ENCODE data around the gene KLHL9.

KLHL9 gene

DNA sequence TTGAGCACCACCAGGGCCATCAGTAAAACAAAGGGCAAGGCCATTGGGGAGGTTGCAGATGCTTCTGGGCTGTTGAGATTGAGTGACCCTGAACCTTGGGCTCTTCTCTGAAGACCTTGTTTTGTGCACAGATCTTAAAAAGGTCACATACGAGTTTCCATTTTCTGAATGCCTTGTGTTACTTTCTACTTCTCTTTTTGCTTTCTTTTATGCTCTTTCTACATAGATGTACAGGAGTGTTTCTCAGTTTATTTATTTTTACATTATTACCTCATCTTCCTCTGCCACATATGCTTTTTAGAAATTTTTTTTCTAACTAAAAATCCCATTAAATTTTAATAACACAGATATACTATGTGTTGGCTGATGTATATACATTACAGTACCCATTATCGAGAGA lies 30.0 kb downstream of the KLHL9 start, which contains the start of gene IFNA5:
Gene IFNA5, minus strand, starts transcription at position 101 of the 400 bp plus-strand sequence. Its CDS starts 57 bp downstream, at position 44.
- H3K9me3 ChIP-seq (ENCODE audit: control insufficient read depth, insufficient read depth, low read depth, low read length) = no peaks in the 10 kb centered on the region
- no peak within 1 kb of the TSS for H3K4me3 ChIP-seq (ENCODE audit: low read depth, low read length)
- H3K36me3 ChIP-seq (ENCODE audit: control insufficient read depth in 2 of 2, insufficient read depth in 1 of 2, low read length in 2 of 2) = no peaks in the 10 kb centered on the region
- no peak within 1 kb of the TSS for H3K27ac ChIP-seq (ENCODE audit: extremely low read depth, low read depth, low read length)
- ChIA-PET POLR2A (no interaction called here), CTCF (interaction anchor here (0.8 kb wide), 1 partner anchor 13 kb away, joined by 3 read pairs; no protein-coding TSS in a partner anchor)
- TF ChIP-seq, protein P1, sequence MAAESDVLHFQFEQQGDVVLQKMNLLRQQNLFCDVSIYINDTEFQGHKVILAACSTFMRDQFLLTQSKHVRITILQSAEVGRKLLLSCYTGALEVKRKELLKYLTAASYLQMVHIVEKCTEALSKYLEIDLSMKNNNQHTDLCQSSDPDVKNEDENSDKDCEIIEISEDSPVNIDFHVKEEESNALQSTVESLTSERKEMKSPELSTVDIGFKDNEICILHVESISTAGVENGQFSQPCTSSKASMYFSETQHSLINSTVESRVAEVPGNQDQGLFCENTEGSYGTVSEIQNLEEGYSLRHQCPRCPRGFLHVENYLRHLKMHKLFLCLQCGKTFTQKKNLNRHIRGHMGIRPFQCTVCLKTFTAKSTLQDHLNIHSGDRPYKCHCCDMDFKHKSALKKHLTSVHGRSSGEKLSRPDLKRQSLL (tag by site-specific recombination; IDR thresholded peaks at IDR 0.05) = no peak
- TF ChIP-seq ZBTB1 (tag by site-specific recombination; IDR thresholded peaks at IDR 0.05) (no peak), ZBTB48 (tag by site-specific recombination; IDR thresholded peaks at IDR 0.05) (no peak), ZNF121 (tag by site-specific recombination; IDR thresholded peaks at IDR 0.05) (no peak), ZNF391 (tag by site-specific recombination; IDR thresholded peaks at IDR 0.05; ENCODE audit: borderline replicate concordance, low read depth) (no peak), WT1 (tag by site-specific recombination; IDR thresholded peaks at IDR 0.05) (no peak), ZXDB (tag by site-specific recombination; IDR thresholded peaks at IDR 0.05) (no peak), SCRT1 (tag by site-specific recombination; IDR thresholded peaks at IDR 0.05; ENCODE audit: borderline replicate concordance) (no peak)
- H3K4me1 ChIP-seq (ENCODE audit: control insufficient read depth, insufficient read depth, low read length) = no peaks in the 10 kb centered on the region

DNA sequence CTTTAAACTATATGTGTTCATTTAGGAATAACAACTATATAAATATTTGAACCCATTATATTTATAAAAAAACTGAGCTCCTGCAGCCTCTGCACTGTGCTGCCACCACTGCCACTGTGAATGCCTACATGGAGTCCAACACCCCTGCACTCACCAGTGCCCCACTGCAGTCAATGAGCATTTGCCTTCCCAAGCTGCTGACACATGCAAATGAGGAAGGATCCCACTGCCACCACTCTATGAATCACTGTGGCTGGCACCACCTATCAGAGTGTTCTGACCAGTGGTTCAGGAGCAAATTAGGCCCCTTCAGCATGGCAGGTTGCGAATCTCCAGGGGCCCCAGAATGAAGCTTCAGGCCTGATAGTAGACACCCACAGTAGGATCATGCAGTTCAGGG lies 39.2 kb downstream of the KLHL9 start:
- Histone ChIP-seq H3K27ac (ENCODE audit: extremely low read depth, low read depth, low read length) (no peak overlapping the region), H3K9me3 (ENCODE audit: control insufficient read depth, insufficient read depth, low read depth, low read length) (no peaks in the 10 kb centered on the region), H3K4me3 (ENCODE audit: low read depth, low read length) (no peak overlapping the region), H3K36me3 (ENCODE audit: control insufficient read depth in 2 of 2, insufficient read depth in 1 of 2, low read length in 2 of 2) (no peaks in the 10 kb centered on the region), H3K4me1 (ENCODE audit: control insufficient read depth, insufficient read depth, low read length) (no peaks in the 10 kb centered on the region)
- ChIA-PET CTCF (interaction anchor here (0.5 to 1.1 kb wide), 2 partner anchors 14 to 168 kb away, joined by 3 read pairs; no protein-coding TSS in a partner anchor), POLR2A (no interaction called here)
- TF ChIP-seq ZIC2 (tag by site-specific recombination; IDR thresholded peaks at IDR 0.05) = no peak
- TF ChIP-seq ZBTB17 (tag by site-specific recombination; IDR thresholded peaks at IDR 0.05) = no peak
- TF ChIP-seq ZNF776 (tag by site-specific recombination; IDR thresholded peaks at IDR 0.05; ENCODE audit: borderline replicate concordance) = no peak
- TF ChIP-seq ZNF658 (tag by site-specific recombination; IDR thresholded peaks at IDR 0.05) = no peak
- no peak for TF ChIP-seq YY2 (tag by site-specific recombination; IDR thresholded peaks at IDR 0.05)
- TF ChIP-seq ZNF184 (tag by site-specific recombination; IDR thresholded peaks at IDR 0.05) = no peak
- no peak for TF ChIP-seq HOXD13 (CRISPR knock-in tag; IDR thresholded peaks at IDR 0.05; ENCODE audit: borderline replicate concordance)
- TF ChIP-seq, protein P2, sequence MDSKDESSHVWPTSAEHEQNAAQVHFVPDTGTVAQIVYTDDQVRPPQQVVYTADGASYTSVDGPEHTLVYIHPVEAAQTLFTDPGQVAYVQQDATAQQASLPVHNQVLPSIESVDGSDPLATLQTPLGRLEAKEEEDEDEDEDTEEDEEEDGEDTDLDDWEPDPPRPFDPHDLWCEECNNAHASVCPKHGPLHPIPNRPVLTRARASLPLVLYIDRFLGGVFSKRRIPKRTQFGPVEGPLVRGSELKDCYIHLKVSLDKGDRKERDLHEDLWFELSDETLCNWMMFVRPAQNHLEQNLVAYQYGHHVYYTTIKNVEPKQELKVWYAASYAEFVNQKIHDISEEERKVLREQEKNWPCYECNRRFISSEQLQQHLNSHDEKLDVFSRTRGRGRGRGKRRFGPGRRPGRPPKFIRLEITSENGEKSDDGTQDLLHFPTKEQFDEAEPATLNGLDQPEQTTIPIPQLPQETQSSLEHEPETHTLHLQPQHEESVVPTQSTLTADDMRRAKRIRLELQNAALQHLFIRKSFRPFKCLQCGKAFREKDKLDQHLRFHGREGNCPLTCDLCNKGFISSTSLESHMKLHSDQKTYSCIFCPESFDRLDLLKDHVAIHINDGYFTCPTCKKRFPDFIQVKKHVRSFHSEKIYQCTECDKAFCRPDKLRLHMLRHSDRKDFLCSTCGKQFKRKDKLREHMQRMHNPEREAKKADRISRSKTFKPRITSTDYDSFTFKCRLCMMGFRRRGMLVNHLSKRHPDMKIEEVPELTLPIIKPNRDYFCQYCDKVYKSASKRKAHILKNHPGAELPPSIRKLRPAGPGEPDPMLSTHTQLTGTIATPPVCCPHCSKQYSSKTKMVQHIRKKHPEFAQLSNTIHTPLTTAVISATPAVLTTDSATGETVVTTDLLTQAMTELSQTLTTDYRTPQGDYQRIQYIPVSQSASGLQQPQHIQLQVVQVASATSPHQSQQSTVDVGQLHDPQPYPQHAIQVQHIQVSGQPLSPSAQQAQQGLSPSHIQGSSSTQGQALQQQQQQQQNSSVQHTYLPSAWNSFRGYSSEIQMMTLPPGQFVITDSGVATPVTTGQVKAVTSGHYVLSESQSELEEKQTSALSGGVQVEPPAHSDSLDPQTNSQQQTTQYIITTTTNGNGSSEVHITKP (tag by site-specific recombination; IDR thresholded peaks at IDR 0.05) = no peak
- TF ChIP-seq ZSCAN16 (tag by site-specific recombination; IDR thresholded peaks at IDR 0.05) = no peak
- TF ChIP-seq ZNF155 (tag by site-specific recombination; IDR thresholded peaks at IDR 0.05) = no peak
- TF ChIP-seq TCF7L2 (IDR thresholded peaks at IDR 0.05; ENCODE audit: borderline replicate concordance, low read depth, low read length) = no peak
- TF ChIP-seq ZXDB (tag by site-specific recombination; IDR thresholded peaks at IDR 0.05) = no peak
- no peak for TF ChIP-seq ZNF23 (tag by site-specific recombination; IDR thresholded peaks at IDR 0.05; ENCODE audit: borderline replicate concordance)
- TF ChIP-seq, protein P3, sequence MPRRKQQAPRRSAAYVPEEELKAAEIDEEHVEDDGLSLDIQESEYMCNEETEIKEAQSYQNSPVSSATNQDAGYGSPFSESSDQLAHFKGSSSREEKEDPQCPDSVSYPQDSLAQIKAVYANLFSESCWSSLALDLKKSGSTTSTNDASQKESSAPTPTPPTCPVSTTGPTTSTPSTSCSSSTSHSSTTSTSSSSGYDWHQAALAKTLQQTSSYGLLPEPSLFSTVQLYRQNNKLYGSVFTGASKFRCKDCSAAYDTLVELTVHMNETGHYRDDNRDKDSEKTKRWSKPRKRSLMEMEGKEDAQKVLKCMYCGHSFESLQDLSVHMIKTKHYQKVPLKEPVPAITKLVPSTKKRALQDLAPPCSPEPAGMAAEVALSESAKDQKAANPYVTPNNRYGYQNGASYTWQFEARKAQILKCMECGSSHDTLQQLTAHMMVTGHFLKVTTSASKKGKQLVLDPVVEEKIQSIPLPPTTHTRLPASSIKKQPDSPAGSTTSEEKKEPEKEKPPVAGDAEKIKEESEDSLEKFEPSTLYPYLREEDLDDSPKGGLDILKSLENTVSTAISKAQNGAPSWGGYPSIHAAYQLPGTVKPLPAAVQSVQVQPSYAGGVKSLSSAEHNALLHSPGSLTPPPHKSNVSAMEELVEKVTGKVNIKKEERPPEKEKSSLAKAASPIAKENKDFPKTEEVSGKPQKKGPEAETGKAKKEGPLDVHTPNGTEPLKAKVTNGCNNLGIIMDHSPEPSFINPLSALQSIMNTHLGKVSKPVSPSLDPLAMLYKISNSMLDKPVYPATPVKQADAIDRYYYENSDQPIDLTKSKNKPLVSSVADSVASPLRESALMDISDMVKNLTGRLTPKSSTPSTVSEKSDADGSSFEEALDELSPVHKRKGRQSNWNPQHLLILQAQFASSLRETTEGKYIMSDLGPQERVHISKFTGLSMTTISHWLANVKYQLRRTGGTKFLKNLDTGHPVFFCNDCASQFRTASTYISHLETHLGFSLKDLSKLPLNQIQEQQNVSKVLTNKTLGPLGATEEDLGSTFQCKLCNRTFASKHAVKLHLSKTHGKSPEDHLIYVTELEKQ (tag by site-specific recombination; IDR thresholded peaks at IDR 0.05; ENCODE audit: borderline replicate concordance) = no peak
- TF ChIP-seq, protein P4, sequence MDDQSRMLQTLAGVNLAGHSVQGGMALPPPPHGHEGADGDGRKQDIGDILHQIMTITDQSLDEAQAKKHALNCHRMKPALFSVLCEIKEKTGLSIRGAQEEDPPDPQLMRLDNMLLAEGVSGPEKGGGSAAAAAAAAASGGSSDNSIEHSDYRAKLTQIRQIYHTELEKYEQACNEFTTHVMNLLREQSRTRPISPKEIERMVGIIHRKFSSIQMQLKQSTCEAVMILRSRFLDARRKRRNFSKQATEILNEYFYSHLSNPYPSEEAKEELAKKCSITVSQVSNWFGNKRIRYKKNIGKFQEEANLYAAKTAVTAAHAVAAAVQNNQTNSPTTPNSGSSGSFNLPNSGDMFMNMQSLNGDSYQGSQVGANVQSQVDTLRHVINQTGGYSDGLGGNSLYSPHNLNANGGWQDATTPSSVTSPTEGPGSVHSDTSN (CRISPR knock-in tag; IDR thresholded peaks at IDR 0.05) = no peak
- TF ChIP-seq, protein P5, sequence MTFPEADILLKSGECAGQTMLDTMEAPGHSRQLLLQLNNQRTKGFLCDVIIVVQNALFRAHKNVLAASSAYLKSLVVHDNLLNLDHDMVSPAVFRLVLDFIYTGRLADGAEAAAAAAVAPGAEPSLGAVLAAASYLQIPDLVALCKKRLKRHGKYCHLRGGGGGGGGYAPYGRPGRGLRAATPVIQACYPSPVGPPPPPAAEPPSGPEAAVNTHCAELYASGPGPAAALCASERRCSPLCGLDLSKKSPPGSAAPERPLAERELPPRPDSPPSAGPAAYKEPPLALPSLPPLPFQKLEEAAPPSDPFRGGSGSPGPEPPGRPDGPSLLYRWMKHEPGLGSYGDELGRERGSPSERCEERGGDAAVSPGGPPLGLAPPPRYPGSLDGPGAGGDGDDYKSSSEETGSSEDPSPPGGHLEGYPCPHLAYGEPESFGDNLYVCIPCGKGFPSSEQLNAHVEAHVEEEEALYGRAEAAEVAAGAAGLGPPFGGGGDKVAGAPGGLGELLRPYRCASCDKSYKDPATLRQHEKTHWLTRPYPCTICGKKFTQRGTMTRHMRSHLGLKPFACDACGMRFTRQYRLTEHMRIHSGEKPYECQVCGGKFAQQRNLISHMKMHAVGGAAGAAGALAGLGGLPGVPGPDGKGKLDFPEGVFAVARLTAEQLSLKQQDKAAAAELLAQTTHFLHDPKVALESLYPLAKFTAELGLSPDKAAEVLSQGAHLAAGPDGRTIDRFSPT (tag by site-specific recombination; IDR thresholded peaks at IDR 0.05) = no peak

Measured in HEK293 (cell line).